PFSK-1 (cell line): ENCODE data around the gene DOCK1.

Experiments used
- FOXP2 ChIP-seq: optimal IDR thresholded peaks from 2 replicates; pipeline ENCODE3; 2011; ENCODE audit warnings: borderline replicate concordance, control low read depth, inconsistent platforms; ENCODE audit not compliant: insufficient read depth; ENCODE audit errors: extremely low read length, extremely low read depth
- POLR2AphosphoS5 ChIP-seq: IDR thresholded peaks from 2 replicates; pipeline ENCODE4 v1.6.1; 2012; ENCODE audit warnings: low read depth, mild to moderate bottlenecking, control low read depth, low read length, moderate library complexity
- REST ChIP-seq, 2 experiments: IDR thresholded peaks; 2 replicates each; pipeline versions ENCODE4 v1.6.1 to v1.8.0; 2011 to 2012; ENCODE audit warnings: low read depth in 2 of 2, low read length in 2 of 2, control low read depth in 1 of 2, inconsistent platforms in 1 of 2, mild to moderate bottlenecking in 1 of 2, moderate library complexity in 1 of 2; ENCODE audit not compliant: insufficient read depth in 1 of 2
- SIN3A ChIP-seq: IDR thresholded peaks from 2 replicates; pipeline ENCODE4 v1.6.1; 2012; ENCODE audit warnings: mild to moderate bottlenecking, low read length, moderate library complexity, borderline replicate concordance; ENCODE audit not compliant: insufficient read depth
- TAF1 ChIP-seq: IDR thresholded peaks from 2 replicates; pipeline ENCODE4 v1.6.1; 2012; ENCODE audit warnings: low read length, control low read depth, borderline replicate concordance; ENCODE audit not compliant: insufficient read depth

Gene DOCK1

GRCh38 chr10:127325506-127325905 is 420.3 kb downstream of the DOCK1 start:
- TF ChIP-seq POLR2AphosphoS5 (no peak), TAF1 (no peak), REST (IDR thresholded peaks at IDR 0.05; ENCODE audit: insufficient read depth in 1 of 2, low read depth in 2 of 2, low read length in 2 of 2) (no peak), SIN3A (no peak), FOXP2 (no peak)

- TF ChIP-seq TAF1 (no peak), REST (IDR thresholded peaks at IDR 0.05; ENCODE audit: insufficient read depth in 1 of 2, low read depth in 2 of 2, low read length in 2 of 2) (no peak), FOXP2 (no peak), POLR2AphosphoS5 (no peak), SIN3A (no peak)
Measured at GRCh38 chr10:127326883-127327282, 421.7 kb downstream of the DOCK1 start.

GRCh38 chr10:127331696-127332095 is 426.5 kb downstream of the DOCK1 start:
- TF ChIP-seq SIN3A: no peak
- no peak for TF ChIP-seq FOXP2
- no peak for TF ChIP-seq TAF1
- TF ChIP-seq REST (IDR thresholded peaks at IDR 0.05; ENCODE audit: insufficient read depth in 1 of 2, low read depth in 2 of 2, low read length in 2 of 2): no peak

- TF ChIP-seq REST (IDR thresholded peaks at IDR 0.05; ENCODE audit: insufficient read depth in 1 of 2, low read depth in 2 of 2, low read length in 2 of 2) (no peak), TAF1 (no peak)
Measured at GRCh38 chr10:127332631-127333030, 427.4 kb downstream of the DOCK1 start.

- no peak for TF ChIP-seq SIN3A
- no peak for TF ChIP-seq TAF1
- no peak for TF ChIP-seq POLR2AphosphoS5
- TF ChIP-seq FOXP2: no peak
- no peak for TF ChIP-seq REST (IDR thresholded peaks at IDR 0.05; ENCODE audit: insufficient read depth in 1 of 2, low read depth in 2 of 2, low read length in 2 of 2)
Measured at GRCh38 chr10:127337801-127338200, 432.6 kb downstream of the DOCK1 start.
